Lower leg skin (tissue), 3 donors: Measurements from ENCODE around the gene EPO.

Experiments
- POLR2A ChIP-seq, 2 donors: fragments of 450-650 bp; IDR thresholded peaks; one replicate each; pipeline ENCODE4 v1.6.1; 2016 to 2017; ENCODE audit warnings: antibody characterized with exemption in 2 of 2, mild to moderate bottlenecking in 1 of 2, moderate library complexity in 1 of 2
- TF ChIP-seq, protein P1 (sequence below), 3 donors: fragments of 450-650 bp; IDR thresholded peaks; one replicate each; pipeline ENCODE4 v1.5.1; 2016; ENCODE audit warnings: antibody characterized with exemption in 3 of 3, mild to moderate bottlenecking in 3 of 3, moderate library complexity in 2 of 3

DNA sequence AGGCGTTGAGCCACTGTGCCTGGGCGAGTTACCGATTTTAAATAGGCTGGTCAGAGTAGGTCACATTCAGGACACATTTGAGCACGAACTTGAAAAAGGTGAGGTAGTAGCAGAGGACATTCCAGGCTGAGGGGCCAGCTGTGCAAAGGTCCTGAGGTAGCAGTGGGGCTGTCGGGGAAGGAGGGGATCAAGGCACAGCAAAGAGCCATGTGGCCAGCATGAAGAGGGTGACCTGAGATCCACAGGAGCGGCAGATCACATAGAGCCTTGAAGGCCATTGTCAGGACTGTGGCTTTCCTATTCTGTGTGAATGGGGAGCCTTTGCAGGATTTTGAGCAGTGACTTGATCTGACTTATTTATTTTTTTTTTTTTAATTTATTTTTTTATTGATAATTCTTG lies 19.7 kb downstream of the EPO start:
- TF ChIP-seq, protein P1, sequence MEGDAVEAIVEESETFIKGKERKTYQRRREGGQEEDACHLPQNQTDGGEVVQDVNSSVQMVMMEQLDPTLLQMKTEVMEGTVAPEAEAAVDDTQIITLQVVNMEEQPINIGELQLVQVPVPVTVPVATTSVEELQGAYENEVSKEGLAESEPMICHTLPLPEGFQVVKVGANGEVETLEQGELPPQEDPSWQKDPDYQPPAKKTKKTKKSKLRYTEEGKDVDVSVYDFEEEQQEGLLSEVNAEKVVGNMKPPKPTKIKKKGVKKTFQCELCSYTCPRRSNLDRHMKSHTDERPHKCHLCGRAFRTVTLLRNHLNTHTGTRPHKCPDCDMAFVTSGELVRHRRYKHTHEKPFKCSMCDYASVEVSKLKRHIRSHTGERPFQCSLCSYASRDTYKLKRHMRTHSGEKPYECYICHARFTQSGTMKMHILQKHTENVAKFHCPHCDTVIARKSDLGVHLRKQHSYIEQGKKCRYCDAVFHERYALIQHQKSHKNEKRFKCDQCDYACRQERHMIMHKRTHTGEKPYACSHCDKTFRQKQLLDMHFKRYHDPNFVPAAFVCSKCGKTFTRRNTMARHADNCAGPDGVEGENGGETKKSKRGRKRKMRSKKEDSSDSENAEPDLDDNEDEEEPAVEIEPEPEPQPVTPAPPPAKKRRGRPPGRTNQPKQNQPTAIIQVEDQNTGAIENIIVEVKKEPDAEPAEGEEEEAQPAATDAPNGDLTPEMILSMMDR (IDR thresholded peaks at IDR 0.05): no peak
- TF ChIP-seq POLR2A (IDR thresholded peaks at IDR 0.05): no peak
